H1 (cell line): ENCODE data around the gene UHRF2. TPM values are rescaled to one million over a fixed set of nuclear protein-coding genes. Genes with fewer than 3 reads are reported as not detected.

ENCODE experiments used
- CTCF ChIA-PET: fragments of 300-600 bp; sonication (Branson Sonifier 250); formaldehyde crosslinking; loops from one replicate; lab custom pipeline; 2021; ENCODE audit not compliant: partially characterized antibody; lab: Charles Lee
- POLR2A ChIA-PET: fragments of 300-600 bp; sonication (Branson Sonifier 250); formaldehyde crosslinking; loops from one replicate; lab custom pipeline; 2021; ENCODE audit warnings: inconsistent platforms; ENCODE audit not compliant: partially characterized antibody; lab: Charles Lee
- DNase-seq, 2 experiments: peaks; one replicate each; pipeline versions ENCODE4 v3.0.0 to v3.0.0-alpha.2; 2010 to 2022; ENCODE audit warnings: low spot score in 2 of 2, low read depth in 1 of 2, mixed read lengths in 1 of 2
- FAIRE-seq: peaks from 2 replicates; lab custom pipeline; 2011; peaks lifted over from hg19 to GRCh38; lab: Jason Lieb, UNC
- H2AFZ ChIP-seq: 2 replicates; pipeline ENCODE4 v1.8.1; 2012; ENCODE audit warnings: low read length, inconsistent platforms
- H2AK5ac ChIP-seq: 2 replicates; pipeline ENCODE4 v1.6.1; 2013; ENCODE audit warnings: low read depth, low read length
- H2BK120ac ChIP-seq: replicated peaks from 2 replicates; pipeline ENCODE3; 2013; ENCODE audit warnings: low read depth, low read length, inconsistent platforms
- H2BK12ac ChIP-seq: 2 replicates; pipeline ENCODE4 v1.6.1; 2013; ENCODE audit warnings: low read depth, low read length
- H2BK15ac ChIP-seq: 2 replicates; pipeline ENCODE4 v1.6.1; 2013; ENCODE audit warnings: low read length
- H2BK20ac ChIP-seq: 2 replicates; pipeline ENCODE4 v1.6.1; 2013; ENCODE audit warnings: low read length
- H2BK5ac ChIP-seq: 2 replicates; pipeline ENCODE4 v1.6.1; 2013; ENCODE audit warnings: low read depth, low read length
- H3K14ac ChIP-seq: 2 replicates; pipeline ENCODE4 v1.6.1; 2013; ENCODE audit warnings: inconsistent platforms; ENCODE audit not compliant: insufficient read length
- H3K18ac ChIP-seq: 2 replicates; pipeline ENCODE4 v1.6.1; 2013; ENCODE audit warnings: low read length; ENCODE audit errors: extremely low read depth
- H3K23ac ChIP-seq: 2 replicates; pipeline ENCODE4 v1.6.1; 2013; ENCODE audit warnings: inconsistent platforms; ENCODE audit not compliant: insufficient read length
- H3K23me2 ChIP-seq: 2 replicates; pipeline ENCODE4 v1.6.1; 2013; ENCODE audit warnings: low read depth, low read length
- H3K27ac ChIP-seq: 2 replicates; pipeline ENCODE4 v1.6.1; 2011; ENCODE audit warnings: low read depth, low read length, inconsistent platforms
- H3K27me3 ChIP-seq, 4 experiments: replicated peaks in 1 of 4; 1 replicate in 1 of 4; 2 replicates in 3 of 4; pipeline versions ENCODE4 v1.6.1 to v1.8.1; 2011 to 2013; ENCODE audit warnings: low read length in 3 of 4, mild to moderate bottlenecking in 3 of 4, inconsistent platforms in 2 of 4, mixed read lengths in 2 of 4, moderate library complexity in 1 of 4; ENCODE audit not compliant: control insufficient read depth in 3 of 4, insufficient read depth in 3 of 4; ENCODE audit errors: extremely low read depth in 1 of 4
- H3K36me3 ChIP-seq, 4 experiments: 2 replicates each; pipeline versions ENCODE4 v1.6.1 to v1.8.1; 2011 to 2013; ENCODE audit warnings: mild to moderate bottlenecking in 4 of 4, low read length in 3 of 4, moderate library complexity in 2 of 4, control low read depth in 1 of 4, inconsistent platforms in 1 of 4; ENCODE audit not compliant: insufficient read depth in 4 of 4, control insufficient read depth in 2 of 4
- H3K4ac ChIP-seq: replicated peaks from 2 replicates; pipeline ENCODE3; 2013; ENCODE audit warnings: low read length, low read depth, mixed read lengths, inconsistent platforms; ENCODE audit not compliant: insufficient read length
- H3K4me1 ChIP-seq, 4 experiments: replicated peaks in 1 of 4; 1 replicate in 1 of 4; 2 replicates in 3 of 4; pipeline versions ENCODE4 v1.6.1 to v1.8.1; 2011 to 2013; ENCODE audit warnings: low read length in 3 of 4, inconsistent platforms in 2 of 4, mixed read lengths in 1 of 4; ENCODE audit not compliant: insufficient read depth in 4 of 4, control insufficient read depth in 3 of 4
- H3K4me2 ChIP-seq, 2 experiments: 2 replicates each; pipeline versions ENCODE4 v1.6.1 to v1.8.1; 2011 to 2013; ENCODE audit warnings: low read depth in 2 of 2, low read length in 2 of 2, control low read depth in 1 of 2, inconsistent platforms in 1 of 2, mild to moderate bottlenecking in 1 of 2; ENCODE audit not compliant: insufficient read depth in 1 of 2
- H3K4me3 ChIP-seq, 4 experiments: fragments of 200-600, 300-600 bp in 1 of 4; sonication (generic), shearing (Covaris generic), sonication (Bioruptor Twin) in 1 of 4; 2 replicates each; pipeline versions ENCODE4 v1.5.1 to v1.8.1; 2011 to 2016; ENCODE audit warnings: low read length in 4 of 4, low read depth in 3 of 4, control low read depth in 2 of 4, inconsistent platforms in 2 of 4, mild to moderate bottlenecking in 2 of 4, mixed read lengths in 1 of 4, moderate library complexity in 1 of 4; ENCODE audit not compliant: insufficient read depth in 2 of 4; ENCODE audit errors: extremely low read depth in 1 of 4
- H3K56ac ChIP-seq: replicated peaks from 2 replicates; pipeline ENCODE3; 2013; ENCODE audit warnings: low read depth, mild to moderate bottlenecking, mixed read lengths, low read length, inconsistent platforms; ENCODE audit not compliant: insufficient read length
- H3K79me1 ChIP-seq: 2 replicates; pipeline ENCODE4 v1.6.1; 2013; ENCODE audit warnings: low read depth, low read length, control low read depth
- H3K79me2 ChIP-seq, 2 experiments: 2 replicates each; pipeline versions ENCODE4 v1.6.1 to v1.8.1; 2012 to 2013; ENCODE audit warnings: low read length in 2 of 2, mild to moderate bottlenecking in 2 of 2, inconsistent platforms in 1 of 2; ENCODE audit not compliant: insufficient read depth in 2 of 2, control insufficient read depth in 1 of 2
- H3K9ac ChIP-seq, 4 experiments: replicated peaks in 1 of 4; 1 replicate in 1 of 4; 2 replicates in 3 of 4; pipeline versions ENCODE4 v1.6.1 to v1.8.1; 2011 to 2013; ENCODE audit warnings: low read depth in 3 of 4, low read length in 3 of 4, control low read depth in 2 of 4, mild to moderate bottlenecking in 2 of 4, moderate library complexity in 2 of 4, inconsistent platforms in 1 of 4; ENCODE audit errors: extremely low read depth in 1 of 4
- H3K9me3 ChIP-seq, 2 experiments: 2 replicates each; pipeline versions ENCODE4 v1.6.1 to v1.8.1; 2012 to 2013; ENCODE audit warnings: mild to moderate bottlenecking in 2 of 2, moderate library complexity in 2 of 2, control low read depth in 1 of 2, inconsistent platforms in 1 of 2, low read depth in 1 of 2, low read length in 1 of 2, mixed read lengths in 1 of 2; ENCODE audit not compliant: insufficient read depth in 2 of 2
- H4K20me1 ChIP-seq, 2 experiments: replicated peaks in 1 of 2; 2 replicates each; pipeline versions ENCODE3 to v1.8.1; 2011 to 2013; ENCODE audit warnings: inconsistent platforms in 2 of 2, low read length in 2 of 2, mild to moderate bottlenecking in 1 of 2; ENCODE audit not compliant: insufficient read depth in 2 of 2, control insufficient read depth in 1 of 2
- H4K5ac ChIP-seq: 2 replicates; pipeline ENCODE4 v1.6.1; 2013; ENCODE audit warnings: low read length, low read depth, mixed read lengths, inconsistent platforms; ENCODE audit not compliant: insufficient read length
- H4K8ac ChIP-seq: 2 replicates; pipeline ENCODE4 v1.8.0; 2013; ENCODE audit warnings: mild to moderate bottlenecking, moderate library complexity, low read length, inconsistent platforms; ENCODE audit not compliant: insufficient read depth; ENCODE audit errors: extremely low read depth
- H4K91ac ChIP-seq: replicated peaks from 2 replicates; pipeline ENCODE3; 2013; ENCODE audit warnings: low read length, mixed read lengths, inconsistent platforms; ENCODE audit not compliant: insufficient read length
- ATF3 ChIP-seq: IDR thresholded peaks from 2 replicates; pipeline ENCODE4 v1.6.1; 2011; ENCODE audit warnings: low read depth, mild to moderate bottlenecking, low read length; ENCODE audit not compliant: insufficient read depth
- BCL11A ChIP-seq, 2 experiments: IDR thresholded peaks; one replicate each; pipeline ENCODE4 v1.6.1; 2011; ENCODE audit warnings: low read depth in 2 of 2, low read length in 2 of 2, mild to moderate bottlenecking in 2 of 2
- E2F6 ChIP-seq: IDR thresholded peaks from 2 replicates; pipeline ENCODE4 v1.6.1; 2012; ENCODE audit warnings: inconsistent platforms
- EZH2 ChIP-seq: fragments of 200-600 bp; sonication (generic); IDR thresholded peaks from 2 replicates; pipeline ENCODE4 v1.7.1; 2012; ENCODE audit warnings: low read depth, mild to moderate bottlenecking, moderate library complexity, low read length, inconsistent platforms; ENCODE audit not compliant: severe bottlenecking
- FOSL1 ChIP-seq: IDR thresholded peaks from 2 replicates; pipeline ENCODE4 v1.6.1; 2011; ENCODE audit warnings: mild to moderate bottlenecking, low read depth, low read length, moderate library complexity; ENCODE audit not compliant: insufficient read depth
- GABPA ChIP-seq: IDR thresholded peaks from 2 replicates; pipeline ENCODE4 v1.6.1; 2011; ENCODE audit warnings: mild to moderate bottlenecking, low read length, moderate library complexity, borderline replicate concordance; ENCODE audit not compliant: insufficient read depth
- HDAC6 ChIP-seq: IDR thresholded peaks from one replicate; pipeline ENCODE4 v1.7.1; 2012; ENCODE audit warnings: low read depth, mild to moderate bottlenecking, inconsistent platforms, low read length, moderate library complexity
- POLR2AphosphoS5 ChIP-seq: IDR thresholded peaks from 2 replicates; pipeline ENCODE4 v1.6.1; 2011; ENCODE audit warnings: low read depth, low read length
- POU5F1 ChIP-seq: IDR thresholded peaks from 2 replicates; pipeline ENCODE4 v1.6.1; 2011; ENCODE audit warnings: low read depth, mild to moderate bottlenecking, low read length, moderate library complexity
- RXRA ChIP-seq: IDR thresholded peaks from 2 replicates; pipeline ENCODE4 v1.6.1; 2011; ENCODE audit warnings: low read depth, mild to moderate bottlenecking, low read length, moderate library complexity; ENCODE audit not compliant: insufficient read depth
- SIRT6 ChIP-seq: IDR thresholded peaks from one replicate; pipeline ENCODE4 v1.7.1; 2012; ENCODE audit warnings: low read length, inconsistent platforms
- SRF ChIP-seq: IDR thresholded peaks from 2 replicates; pipeline ENCODE4 v1.6.1; 2011; ENCODE audit warnings: mild to moderate bottlenecking, low read depth, low read length, moderate library complexity
- TAF1 ChIP-seq: IDR thresholded peaks from 2 replicates; pipeline ENCODE4 v1.6.1; 2011; ENCODE audit warnings: mild to moderate bottlenecking, low read depth, low read length
- YY1 ChIP-seq: IDR thresholded peaks from 2 replicates; pipeline ENCODE4 v1.6.1; 2011; ENCODE audit warnings: low read depth, mild to moderate bottlenecking, low read length
- WGBS, 2 experiments: shearing (Covaris generic) in 1 of 2; methylation state at CpG; one replicate each; pipeline versions ENCODE4 v1.1.6 to v1.1.7; 2013 to 2015; ENCODE audit warnings: low lambda C conversion rate in 2 of 2, mixed read lengths in 2 of 2, inconsistent platforms in 1 of 2, low coverage in 1 of 2, missing lambda C conversion rate in 1 of 2; ENCODE audit not compliant: insufficient replicate concordance in 2 of 2, insufficient coverage in 1 of 2, insufficient read length in 1 of 2; ENCODE audit errors: extremely low coverage in 1 of 2, missing lambda C conversion rate in 1 of 2; 5-methylcytosine and 5-hydroxymethylcytosine counted together
- polyA plus RNA-seq, 7 experiments: library from polyadenylated mRNA; depleted of rRNA in 3 of 7; stranded (reverse) in 5 of 7; unstranded in 2 of 7; fragments of >200 nt in 5 of 7; fragments of 200-250 nt in 2 of 7; gene quantifications; 1 replicate in 5 of 7; 2 replicates in 1 of 7; 4 replicates in 1 of 7; pipeline versions ENCODE4 v1.2.1 to v1.2.3, GENCODE V29; 2011 to 2013; ENCODE audit warnings: missing spikeins in 2 of 7, mixed read lengths in 2 of 7
- total RNA-seq: library from RNA; stranded (reverse); fragmentation: NEBNext Ultra II Directional; extraction: Animal tissue kit (Norgen Biotek cat#: 25700); gene quantifications from 2 replicates; pipeline ENCODE4 v1.2.1, GENCODE V29; 2021

The UHRF2 gene
- total and polyA plus RNA-seq, 2 of the 8 experiments (the other 6 are each of a cell fraction or from before 2014, with no cell fraction given), result 31.8 to 48.0 TPM

DNA sequence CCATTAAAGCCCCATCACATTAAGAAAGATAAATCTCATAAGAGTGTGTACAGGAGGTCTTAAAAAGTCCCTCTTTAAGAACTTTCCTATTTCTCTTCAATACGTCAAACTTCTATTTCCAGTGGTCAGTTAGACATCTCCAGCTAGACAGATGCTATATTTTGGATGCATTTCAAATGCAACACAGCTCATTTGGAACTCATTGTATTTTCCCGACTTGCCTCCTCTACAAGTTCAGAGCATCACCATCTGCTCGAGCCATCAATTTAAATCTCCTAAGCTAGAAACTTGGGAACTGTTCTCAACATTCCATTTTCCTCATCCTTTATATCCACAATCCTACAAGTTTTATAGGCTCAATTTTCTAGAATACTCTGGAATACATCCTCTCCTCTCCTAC lies 3.2 kb upstream of the UHRF2 start:
- Histone ChIP-seq H3K79me1 (no peaks in the 10 kb centered on the region), H3K23me2 (peaks cover 13% of the 10 kb centered on the region; the same call in 1 of the 2 replicates), H4K20me1 (peaks cover 4 to 7% of the 10 kb centered on the region in 2 experiments), H2BK5ac (no peak overlapping the region), H2AFZ (no peak overlapping the region), H3K14ac (no peak overlapping the region), H3K9ac (no peak overlapping the region), H3K4me1 (peaks cover 0 to 3% (median 1%) of the 10 kb centered on the region in 4 experiments; a peak in 3 of 7 replicates), H3K79me2 (peaks cover 0 to 15% of the 10 kb centered on the region in 2 experiments; a peak in 2 of 4 replicates), H2BK20ac (no peak overlapping the region), H3K4me2 (no peak overlapping the region), H2BK120ac (no peak overlapping the region), H3K36me3 (no peaks in the 10 kb centered on the region), H4K91ac (no peak overlapping the region), H3K4me3 (no peak overlapping the region), H3K56ac (no peak overlapping the region), H3K4ac (no peak overlapping the region), H3K23ac (no peak overlapping the region), H3K18ac (no peak overlapping the region), H3K9me3 (no peaks in the 10 kb centered on the region), H4K8ac (no peak overlapping the region), H4K5ac (no peak overlapping the region), H3K27ac (no peak overlapping the region), H2AK5ac (no peak overlapping the region), H3K27me3 (peaks cover 0 to 4% (median 0%) of the 10 kb centered on the region in 4 experiments; a peak in 2 of 7 replicates), H2BK12ac (no peak overlapping the region), H2BK15ac (no peak overlapping the region)
- WGBS, 2 experiments, result 87% methylated on average over 3 of the region's 3 CpGs; no CpG with 5 or more reads in 1 of the 2 experiments
- CTCF ChIA-PET, result interaction anchor here (0.6 kb wide), 1 partner anchor 416 kb away, joined by 3 read pairs; no protein-coding TSS in a partner anchor
- POLR2A ChIA-PET, result no interaction called here
- DNase-seq (no peak), FAIRE-seq (no peak)
- TF ChIP-seq E2F6 (no peak), POLR2AphosphoS5 (no peak), GABPA (no peak), YY1 (no peak), TAF1 (no peak), EZH2 (no peak), RXRA (no peak), HDAC6 (no peak), SRF (no peak), SIRT6 (no peak), POU5F1 (no peak), BCL11A (IDR thresholded peaks at IDR 0.05; ENCODE audit: low read depth in 2 of 2, low read length in 2 of 2) (no peak), ATF3 (no peak), FOSL1 (no peak)
